ENCODE measurements around the gene SS18L1. TPM values are rescaled to one million over a fixed set of nuclear protein-coding genes. Genes with fewer than 3 reads are reported as not detected.

SS18L1 gene
- total RNA-seq, 1 experiment from 2014 or later = 28.1 TPM

GRCh38 chr20:62197311-62197710 lies 53.7 kb downstream of the SS18L1 start:
- no peak overlapping the region for H3K4me2 ChIP-seq (ENCODE audit: low read length)
- no peaks in the 10 kb centered on the region for H4K20me1 ChIP-seq (ENCODE audit: insufficient read depth)
- TF ChIP-seq ELF1 (IDR thresholded peaks at IDR 0.05; ENCODE audit: borderline replicate concordance, low read depth) (no peak), FOSL1 (IDR thresholded peaks at IDR 0.05; ENCODE audit: low read depth) (no peak), CTCF (IDR thresholded peaks at IDR 0.05 in 2 of 3, conservative IDR thresholded peaks at IDR 0.05 in 1 of 3; ENCODE audit: borderline replicate concordance in 1 of 3, insufficient read depth in 1 of 3, low read depth in 2 of 3, low read length in 2 of 3) (no peak), RAD21 (IDR thresholded peaks at IDR 0.05; ENCODE audit: low read depth) (no peak), ZFX (IDR thresholded peaks at IDR 0.05) (no peak), EZH2phosphoT487 (IDR thresholded peaks at IDR 0.05; ENCODE audit: borderline replicate concordance) (no peak), EGR1 (IDR thresholded peaks at IDR 0.05; ENCODE audit: low read depth) (no peak), SIN3A (IDR thresholded peaks at IDR 0.05; ENCODE audit: low read depth) (no peak), SP1 (IDR thresholded peaks at IDR 0.05; ENCODE audit: low read depth) (no peak), ATF3 (IDR thresholded peaks at IDR 0.05) (no peak), TCF7L2 (IDR thresholded peaks at IDR 0.05; ENCODE audit: borderline replicate concordance, extremely low read depth, insufficient read depth, insufficient read length) (no peak), SRF (IDR thresholded peaks at IDR 0.05; ENCODE audit: low read depth) (no peak), REST (IDR thresholded peaks at IDR 0.05; ENCODE audit: low read depth) (no peak), JUND (IDR thresholded peaks at IDR 0.05) (no peak), EZH2 (IDR thresholded peaks at IDR 0.05) (no peak), ZNF274 (IDR thresholded peaks at IDR 0.05; ENCODE audit: low read depth, low read length) (no peak), YY1 (IDR thresholded peaks at IDR 0.05; ENCODE audit: extremely low read depth, insufficient replicate concordance, low read depth, low read length) (no peak), CBX3 (IDR thresholded peaks at IDR 0.05; ENCODE audit: low read depth) (no peak), ZBTB33 (IDR thresholded peaks at IDR 0.05; ENCODE audit: extremely low read depth, insufficient replicate concordance, low read length) (no peak), MAX (IDR thresholded peaks at IDR 0.05) (no peak)
- H3K27me3 ChIP-seq (ENCODE audit: insufficient read depth, low read length) = no peaks in the 10 kb centered on the region
- no peaks in the 10 kb centered on the region for H3K9me3 ChIP-seq (ENCODE audit: control insufficient read depth in 1 of 2, insufficient read depth in 1 of 2, low read depth in 1 of 2, low read length in 2 of 2)
- intact Hi-C loops (cut with micrococcal nuclease) = no loop called here
- H2AFZ ChIP-seq (ENCODE audit: low read depth, low read length, poor library complexity, severe bottlenecking) = no peak overlapping the region
- BruUV-seq (replicated peaks) = no TSS peak
- no peak overlapping the region for H3K27ac ChIP-seq (ENCODE audit: low read depth, low read length)
- H3K36me3 ChIP-seq (ENCODE audit: control insufficient read depth in 1 of 2, insufficient read depth in 2 of 2, low read length in 2 of 2) = peaks cover 29 to 33% of the 10 kb centered on the region in 2 experiments; a peak in 3 of 4 replicates
- DNase-seq (ENCODE audit: low read depth, low spot score) (no peak), ATAC-seq (no peak)
- RAD21 ChIA-PET (ENCODE audit: low non-redundant PET in 1 of 2, low total read pairs in 2 of 2, uncharacterized antibody in 2 of 2, unreplicated experiment in 2 of 2) = no interaction called here
- no peaks in the 10 kb centered on the region for H3K4me1 ChIP-seq (ENCODE audit: control insufficient read depth in 1 of 2, insufficient read depth in 2 of 2, low read length in 2 of 2)
- H3K4me3 ChIP-seq (replicated peaks in 1 of 2; ENCODE audit: low read depth in 1 of 2, low read length in 2 of 2) = no peak overlapping the region
- H3K79me2 ChIP-seq (ENCODE audit: insufficient read depth, low read length) = peaks cover 25% of the 10 kb centered on the region
- POLR2A ChIA-PET = no interaction called here
- no peak overlapping the region for H3K9ac ChIP-seq (ENCODE audit: low read length)
- no peaks in the 10 kb centered on the region for H3K9me2 ChIP-seq (ENCODE audit: insufficient read depth)
- CTCF ChIA-PET = no interaction called here

Data from HCT116 (cell line).